HG03045 (cell line): Measurements from ENCODE around the gene REPIN1.

Experiments
- ATAC-seq: cut with Tn5 transposase; IDR thresholded peaks from one replicate; pipeline ENCODE4 v1.9.1; 2021; ENCODE audit warnings: mild to moderate bottlenecking, moderate library complexity; ENCODE audit not compliant: unreplicated experiment

Gene REPIN1

GRCh38 chr7:150388709-150389531 lies 20.3 kb downstream of the REPIN1 start:
- ATAC-seq: no peak

GRCh38 chr7:150389532-150389816 lies 20.9 kb downstream of the REPIN1 start:
- no peak for ATAC-seq

GRCh38 chr7:150390205-150390604 lies 21.6 kb downstream of the REPIN1 start:
- ATAC-seq: no peak

- no peak for ATAC-seq
Observed at GRCh38 chr7:150393325-150393724, 24.7 kb downstream of the REPIN1 start.

- no peak for ATAC-seq
Observed at GRCh38 chr7:150396426-150396825, 27.8 kb downstream of the REPIN1 start.

GRCh38 chr7:150396851-150397260 lies 28.2 kb downstream of the REPIN1 start:
- ATAC-seq: no peak

- ATAC-seq: no peak
Observed at GRCh38 chr7:150397346-150398107, 28.9 kb downstream of the REPIN1 start.

- ATAC-seq: no peak
Observed at GRCh38 chr7:150398108-150398964, 29.7 kb downstream of the REPIN1 start.

GRCh38 chr7:150398965-150399320 lies 30.3 kb downstream of the REPIN1 start:
- ATAC-seq: no peak

- no peak for ATAC-seq
Observed at GRCh38 chr7:150399421-150400007, 30.9 kb downstream of the REPIN1 start.

- no peak for ATAC-seq
Observed at GRCh38 chr7:150400008-150400787, 31.6 kb downstream of the REPIN1 start.

- no peak for ATAC-seq
Observed at GRCh38 chr7:150400788-150401423, 32.3 kb downstream of the REPIN1 start.

- ATAC-seq: no peak
Observed at GRCh38 chr7:150401424-150401790, 32.8 kb downstream of the REPIN1 start.

GRCh38 chr7:150401861-150402631 lies 33.4 kb downstream of the REPIN1 start:
- ATAC-seq: no peak

GRCh38 chr7:150402671-150403321 lies 34.2 kb downstream of the REPIN1 start:
- ATAC-seq: no peak

- ATAC-seq: no peak
Observed at GRCh38 chr7:150403376-150404171, 35.0 kb downstream of the REPIN1 start.

- ATAC-seq: no peak
Observed at GRCh38 chr7:150404172-150404804, 35.7 kb downstream of the REPIN1 start.
